Measurements from ENCODE around the gene SPRYD3.

Gene SPRYD3

GRCh38 chr12:53097564-53098353 lies 18.6 kb upstream of the SPRYD3 start, which contains the start of gene IGFBP6:
Gene IGFBP6 (plus strand): TSS chr12:53097667. CDS start chr12:53097718, 51 bp downstream.
- no peak for TF ChIP-seq TAF1 (IDR thresholded peaks at IDR 0.05; ENCODE audit: borderline replicate concordance, insufficient read depth, low read length)

- TF ChIP-seq FOXP2 (optimal IDR thresholded peaks at IDR 0.05; ENCODE audit: borderline replicate concordance, extremely low read depth, extremely low read length, insufficient read depth) (no peak), TAF1 (IDR thresholded peaks at IDR 0.05; ENCODE audit: borderline replicate concordance, insufficient read depth, low read length) (no peak), REST (IDR thresholded peaks at IDR 0.05; ENCODE audit: insufficient read depth in 1 of 2, low read depth in 2 of 2, low read length in 2 of 2) (no peak)
Measured at GRCh38 chr12:53097207-53097563, 18.0 kb upstream of the SPRYD3 start.

- TF ChIP-seq SIN3A (IDR thresholded peaks at IDR 0.05; ENCODE audit: borderline replicate concordance, insufficient read depth, low read length) (no peak), FOXP2 (optimal IDR thresholded peaks at IDR 0.05; ENCODE audit: borderline replicate concordance, extremely low read depth, extremely low read length, insufficient read depth) (no peak), POLR2AphosphoS5 (IDR thresholded peaks at IDR 0.05; ENCODE audit: low read depth, low read length) (no peak), REST (IDR thresholded peaks at IDR 0.05; ENCODE audit: insufficient read depth in 1 of 2, low read depth in 2 of 2, low read length in 2 of 2) (no peak), TAF1 (IDR thresholded peaks at IDR 0.05; ENCODE audit: borderline replicate concordance, insufficient read depth, low read length) (no peak)
Measured at GRCh38 chr12:53096759-53097158, 17.6 kb upstream of the SPRYD3 start.

GRCh38 chr12:53096089-53096741 lies 17.0 kb upstream of the SPRYD3 start:
- TF ChIP-seq FOXP2 (optimal IDR thresholded peaks at IDR 0.05; ENCODE audit: borderline replicate concordance, extremely low read depth, extremely low read length, insufficient read depth) = no peak
- no peak for TF ChIP-seq REST (IDR thresholded peaks at IDR 0.05; ENCODE audit: insufficient read depth in 1 of 2, low read depth in 2 of 2, low read length in 2 of 2)
- TF ChIP-seq SIN3A (IDR thresholded peaks at IDR 0.05; ENCODE audit: borderline replicate concordance, insufficient read depth, low read length) = no peak
- no peak for TF ChIP-seq POLR2AphosphoS5 (IDR thresholded peaks at IDR 0.05; ENCODE audit: low read depth, low read length)
- TF ChIP-seq TAF1 (IDR thresholded peaks at IDR 0.05; ENCODE audit: borderline replicate concordance, insufficient read depth, low read length) = no peak

GRCh38 chr12:53094394-53094787 lies 15.2 kb upstream of the SPRYD3 start:
- TF ChIP-seq SIN3A (IDR thresholded peaks at IDR 0.05; ENCODE audit: borderline replicate concordance, insufficient read depth, low read length) = no peak
- TF ChIP-seq REST (IDR thresholded peaks at IDR 0.05; ENCODE audit: insufficient read depth in 1 of 2, low read depth in 2 of 2, low read length in 2 of 2) = no peak
- no peak for TF ChIP-seq POLR2AphosphoS5 (IDR thresholded peaks at IDR 0.05; ENCODE audit: low read depth, low read length)
- TF ChIP-seq FOXP2 (optimal IDR thresholded peaks at IDR 0.05; ENCODE audit: borderline replicate concordance, extremely low read depth, extremely low read length, insufficient read depth) = no peak
- no peak for TF ChIP-seq TAF1 (IDR thresholded peaks at IDR 0.05; ENCODE audit: borderline replicate concordance, insufficient read depth, low read length)
